GM18499 (cell line): Measurements from ENCODE around the gene EGFR.

Experiments used
- ATAC-seq: cut with Tn5 transposase; IDR thresholded peaks from one replicate; pipeline ENCODE4 v1.9.1; 2021; ENCODE audit warnings: moderate number of reproducible peaks; ENCODE audit not compliant: insufficient read depth, unreplicated experiment

Gene EGFR

GRCh38 chr7:55178292-55178862 is 159.6 kb downstream of the EGFR start:
- no peak for ATAC-seq

- no peak for ATAC-seq
Observed at GRCh38 chr7:55178863-55179773, 160.3 kb downstream of the EGFR start.

- no peak for ATAC-seq
Observed at GRCh38 chr7:55179931-55180682, 161.3 kb downstream of the EGFR start.

- no peak for ATAC-seq
Observed at GRCh38 chr7:55180963-55181542, 162.2 kb downstream of the EGFR start.

GRCh38 chr7:55181762-55182161 is 162.9 kb downstream of the EGFR start:
- ATAC-seq = no peak

GRCh38 chr7:55183897-55184296 is 165.1 kb downstream of the EGFR start:
- no peak for ATAC-seq

- no peak for ATAC-seq
Observed at GRCh38 chr7:55185321-55185802, 166.5 kb downstream of the EGFR start.

- no peak for ATAC-seq
Observed at GRCh38 chr7:55185941-55186609, 167.3 kb downstream of the EGFR start.

- no peak for ATAC-seq
Observed at GRCh38 chr7:55187701-55188491, 169.1 kb downstream of the EGFR start.

- no peak for ATAC-seq
Observed at GRCh38 chr7:55188590-55189138, 169.8 kb downstream of the EGFR start.

- no peak for ATAC-seq
Observed at GRCh38 chr7:55189146-55189766, 170.4 kb downstream of the EGFR start.

GRCh38 chr7:55189878-55190436 is 171.1 kb downstream of the EGFR start:
- no peak for ATAC-seq

GRCh38 chr7:55190511-55191160 is 171.8 kb downstream of the EGFR start:
- ATAC-seq = no peak

- no peak for ATAC-seq
Observed at GRCh38 chr7:55191161-55191925, 172.5 kb downstream of the EGFR start.

- ATAC-seq = no peak
Observed at GRCh38 chr7:55191926-55192692, 173.3 kb downstream of the EGFR start.

GRCh38 chr7:55192723-55193122 is 173.9 kb downstream of the EGFR start:
- no peak for ATAC-seq
